Measurements from ENCODE around the gene CRIP3. TPM values are rescaled to one million over a fixed set of nuclear protein-coding genes. Genes with fewer than 3 reads are reported as not detected.

Gene CRIP3
- total and polyA plus RNA-seq, 10 of the 15 experiments (the other 5 are each of a cell fraction or from before 2014, with no cell fraction given), result 1.5 to 9.2 (median 2.2) TPM

- Histone ChIP-seq H3K79me2 (ENCODE audit: control insufficient read depth, insufficient read depth, low read length) (no peaks in the 10 kb centered on the region), H3K4me2 (ENCODE audit: control insufficient read depth, insufficient read depth) (no peak overlapping the region), H3K4me3 (no peak overlapping the region), H3K36me3 (ENCODE audit: control insufficient read depth in 2 of 2, insufficient read depth in 2 of 2, low read length in 1 of 2) (no peaks in the 10 kb centered on the region), H3K4me1 (ENCODE audit: control insufficient read depth, insufficient read depth, low read length) (peaks cover 20% of the 10 kb centered on the region), H3K9me3 (replicated peaks; ENCODE audit: control insufficient read depth, insufficient read depth, low read length) (no peaks in the 10 kb centered on the region), H3K27me3 (replicated peaks in 1 of 2; ENCODE audit: control insufficient read depth in 2 of 2, insufficient read depth in 2 of 2, low read length in 1 of 2) (no peaks in the 10 kb centered on the region), H3K27ac (ENCODE audit: control insufficient read depth, insufficient read depth) (no peak overlapping the region), H2AFZ (ENCODE audit: control insufficient read depth, low read depth, low read length) (no peak overlapping the region), H4K20me1 (ENCODE audit: control insufficient read depth, insufficient read depth) (no peaks in the 10 kb centered on the region), H3K9ac (ENCODE audit: control insufficient read depth, insufficient read depth, low read length) (no peak overlapping the region)
- POLR2A ChIA-PET, result interaction anchor here (0.5 to 1.6 kb wide), 4 partner anchors 54 to 101 kb away, joined by 3 to 6 read pairs (median 4); partner anchors contain the start of gene ZNF318
- RAD21 ChIA-PET (ENCODE audit: unreplicated experiment), result interaction anchor here (1.0 to 1.7 kb wide), 9 partner anchors 40 to 241 kb away, joined by 3 to 6 read pairs (median 4); partner anchors contain the start of genes CRIP3 and ZNF318
- WGBS (ENCODE audit: insufficient coverage, insufficient replicate concordance, low lambda C conversion rate, missing lambda C conversion rate), result 74% methylated on average over 3 of the region's 3 CpGs
- intact Hi-C loops (cut with micrococcal nuclease; ENCODE audit: unreplicated experiment) (no loop called here), in situ Hi-C loops (cut with MboI) (no loop called here)
- SMC1A ChIA-PET (ENCODE audit: uncharacterized antibody, unreplicated experiment), result interaction anchor here (0.7 to 2.5 kb wide), 9 partner anchors 9 to 238 kb away, joined by 3 to 10 read pairs (median 4); partner anchors contain the start of gene CRIP3
- no TSS peak for BruUV-seq (replicated peaks)
- FAIRE-seq, result no peak
- no peak for DNase-seq (ENCODE audit: low read depth, low spot score)
- ATAC-seq, result no peak
- CTCF ChIA-PET, result interaction anchor here (0.7 to 3.2 kb wide), 11 partner anchors 40 to 238 kb away, joined by 3 to 15 read pairs (median 3); partner anchors contain the start of gene CRIP3
- TF ChIP-seq RAD51 (IDR thresholded peaks at IDR 0.05), result no peak
- TF ChIP-seq RUNX3 (IDR thresholded peaks at IDR 0.05; ENCODE audit: low read length), result no peak
- no peak for TF ChIP-seq IRF5 (IDR thresholded peaks at IDR 0.05; ENCODE audit: borderline replicate concordance)
- no peak for TF ChIP-seq MLLT1 (IDR thresholded peaks at IDR 0.05)
- no peak for TF ChIP-seq ESRRA (IDR thresholded peaks at IDR 0.05; ENCODE audit: low read length)
- TF ChIP-seq SUZ12 (IDR thresholded peaks at IDR 0.05; ENCODE audit: unreplicated experiment), result no peak
- TF ChIP-seq ZNF622 (IDR thresholded peaks at IDR 0.05), result no peak
- no peak for TF ChIP-seq FOXM1 (IDR thresholded peaks at IDR 0.05; ENCODE audit: low read depth, low read length)
- TF ChIP-seq JUNB (IDR thresholded peaks at IDR 0.05), result no peak
- TF ChIP-seq TARDBP (IDR thresholded peaks at IDR 0.05; ENCODE audit: borderline replicate concordance), result no peak
- TF ChIP-seq ZZZ3 (IDR thresholded peaks at IDR 0.05; ENCODE audit: control insufficient read depth, insufficient read length, low read depth), result no peak
- TF ChIP-seq EED (IDR thresholded peaks at IDR 0.05; ENCODE audit: low read depth), result no peak
- no peak for TF ChIP-seq ZNF687 (IDR thresholded peaks at IDR 0.05)
- TF ChIP-seq EP300 (IDR thresholded peaks at IDR 0.05; ENCODE audit: borderline replicate concordance in 1 of 2, control insufficient read depth in 1 of 2, low read depth in 2 of 2, low read length in 2 of 2), result no peak
- TF ChIP-seq HCFC1 (IDR thresholded peaks at IDR 0.05; ENCODE audit: low read length), result no peak
- TF ChIP-seq ASH2L (IDR thresholded peaks at IDR 0.05; ENCODE audit: borderline replicate concordance, low read depth), result no peak
- TF ChIP-seq SP1 (IDR thresholded peaks at IDR 0.05; ENCODE audit: low read depth, low read length), result no peak
- no peak for TF ChIP-seq BCL3 (IDR thresholded peaks at IDR 0.05; ENCODE audit: borderline replicate concordance, insufficient read depth, low read depth, low read length, poor library complexity, severe bottlenecking)
These were observed 40.3 kb downstream of the CRIP3 start for GRCh38 chr6:43268355-43268700.
